ENCODE measurements around the gene THBD.

Gene THBD

GRCh38 chr20:23020230-23021018 lies 29.0 kb downstream of the THBD start:
- Histone ChIP-seq H3K27ac (no peak overlapping the region), H4K20me1 (ENCODE audit: insufficient read depth) (no peaks in the 10 kb centered on the region), H3K9ac (no peak overlapping the region), H2AFZ (ENCODE audit: low read depth) (no peak overlapping the region), H3K79me2 (ENCODE audit: insufficient read depth, low read depth) (no peaks in the 10 kb centered on the region), H3K36me3 (ENCODE audit: insufficient read depth) (no peaks in the 10 kb centered on the region), H3K4me2 (no peak overlapping the region), H3K27me3 (ENCODE audit: insufficient read depth, low read depth) (no peaks in the 10 kb centered on the region), H3K4me1 (ENCODE audit: low read depth, poor library complexity, severe bottlenecking) (no peaks in the 10 kb centered on the region), H3K4me3 (IDR thresholded peaks at IDR 0.05; ENCODE audit: insufficient read depth, low read depth, low read length) (no peak overlapping the region)
- no peak for TF ChIP-seq CTCF (conservative IDR thresholded peaks at IDR 0.05; ENCODE audit: low read depth, low read length)

- H3K4me1 ChIP-seq (ENCODE audit: low read depth, poor library complexity, severe bottlenecking), result no peaks in the 10 kb centered on the region
These were observed 30.1 kb downstream of the THBD start for GRCh38 chr20:23019403-23019802.

GRCh38 chr20:23018941-23019340 lies 30.5 kb downstream of the THBD start:
- Histone ChIP-seq H3K36me3 (ENCODE audit: insufficient read depth) (no peaks in the 10 kb centered on the region), H3K27ac (no peak overlapping the region), H4K20me1 (ENCODE audit: insufficient read depth) (no peaks in the 10 kb centered on the region), H3K79me2 (ENCODE audit: insufficient read depth, low read depth) (no peaks in the 10 kb centered on the region), H3K4me1 (ENCODE audit: low read depth, poor library complexity, severe bottlenecking) (no peaks in the 10 kb centered on the region), H3K4me2 (no peak overlapping the region), H3K27me3 (ENCODE audit: insufficient read depth, low read depth) (no peaks in the 10 kb centered on the region), H3K9ac (no peak overlapping the region), H2AFZ (ENCODE audit: low read depth) (no peak overlapping the region), H3K4me3 (IDR thresholded peaks at IDR 0.05; ENCODE audit: insufficient read depth, low read depth, low read length) (no peak overlapping the region)
- TF ChIP-seq CTCF (conservative IDR thresholded peaks at IDR 0.05; ENCODE audit: low read depth, low read length), result no peak

More at GRCh38 chr20:23019403-23019802, 30.1 kb downstream of the THBD start:
- Histone ChIP-seq H3K4me2 (no peak overlapping the region), H3K4me3 (IDR thresholded peaks at IDR 0.05; ENCODE audit: insufficient read depth, low read depth, low read length) (no peak overlapping the region), H3K79me2 (ENCODE audit: insufficient read depth, low read depth) (no peaks in the 10 kb centered on the region), H3K27me3 (ENCODE audit: insufficient read depth, low read depth) (no peaks in the 10 kb centered on the region), H4K20me1 (ENCODE audit: insufficient read depth) (no peaks in the 10 kb centered on the region), H3K9ac (no peak overlapping the region), H3K36me3 (ENCODE audit: insufficient read depth) (no peaks in the 10 kb centered on the region), H2AFZ (ENCODE audit: low read depth) (no peak overlapping the region), H3K27ac (no peak overlapping the region)
- TF ChIP-seq CTCF (conservative IDR thresholded peaks at IDR 0.05; ENCODE audit: low read depth, low read length), result no peak

DNA sequence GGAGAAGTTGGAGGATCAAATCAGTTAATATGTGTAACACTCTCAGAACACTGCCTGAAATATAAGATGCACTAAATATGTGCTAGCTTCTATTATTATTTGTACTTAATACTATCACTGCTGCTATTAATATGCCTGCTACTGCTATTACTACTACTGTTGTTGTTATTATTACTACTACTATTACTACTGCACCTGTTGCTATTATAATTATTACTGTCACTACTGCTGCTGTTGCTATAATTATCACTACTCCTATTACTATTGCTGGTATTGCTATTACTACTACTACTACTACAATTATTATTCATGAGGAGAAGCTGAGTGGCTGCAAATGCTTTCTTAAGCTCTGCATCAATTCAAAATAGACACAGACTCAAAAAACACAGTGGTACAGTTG lies 31.0 kb downstream of the THBD start:
- Histone ChIP-seq H3K4me3 (IDR thresholded peaks at IDR 0.05; ENCODE audit: insufficient read depth, low read depth, low read length) (no peak overlapping the region), H3K79me2 (ENCODE audit: insufficient read depth, low read depth) (no peaks in the 10 kb centered on the region), H2AFZ (ENCODE audit: low read depth) (no peak overlapping the region), H3K36me3 (ENCODE audit: insufficient read depth) (no peaks in the 10 kb centered on the region), H3K4me2 (no peak overlapping the region), H3K9ac (no peak overlapping the region), H4K20me1 (ENCODE audit: insufficient read depth) (no peaks in the 10 kb centered on the region), H3K27ac (no peak overlapping the region), H3K4me1 (ENCODE audit: low read depth, poor library complexity, severe bottlenecking) (no peaks in the 10 kb centered on the region), H3K27me3 (ENCODE audit: insufficient read depth, low read depth) (no peaks in the 10 kb centered on the region)
- TF ChIP-seq CTCF (conservative IDR thresholded peaks at IDR 0.05; ENCODE audit: low read depth, low read length), result no peak
